Measurements from ENCODE around the gene KCNAB1. TPM values are rescaled to one million over a fixed set of nuclear protein-coding genes. Genes with fewer than 3 reads are reported as not detected.

The KCNAB1 gene
- polyA plus RNA-seq, 1 experiment, result 0.07 TPM

- ChIA-PET POLR2A (no interaction called here), CTCF (interaction anchor here (1.5 kb wide), 1 partner anchor 66 kb away, joined by 3 read pairs; no protein-coding TSS in a partner anchor)
- no peak for TF ChIP-seq CTCF (IDR thresholded peaks at IDR 0.05; ENCODE audit: low read depth, low read length)
- Histone ChIP-seq H3K4me3 (ENCODE audit: low read depth, low read length) (no peak overlapping the region), H3K27me3 (ENCODE audit: control insufficient read depth, insufficient read depth, low read length) (no peaks in the 10 kb centered on the region), H3K9me3 (ENCODE audit: control insufficient read depth, insufficient read depth, low read length) (no peaks in the 10 kb centered on the region), H3K27ac (ENCODE audit: low read depth, low read length) (no peak overlapping the region)
- no peak for DNase-seq (ENCODE audit: low read depth, low spot score)
These were observed 455.3 kb downstream of the KCNAB1 start for GRCh38 chr3:156575641-156576040.

DNA sequence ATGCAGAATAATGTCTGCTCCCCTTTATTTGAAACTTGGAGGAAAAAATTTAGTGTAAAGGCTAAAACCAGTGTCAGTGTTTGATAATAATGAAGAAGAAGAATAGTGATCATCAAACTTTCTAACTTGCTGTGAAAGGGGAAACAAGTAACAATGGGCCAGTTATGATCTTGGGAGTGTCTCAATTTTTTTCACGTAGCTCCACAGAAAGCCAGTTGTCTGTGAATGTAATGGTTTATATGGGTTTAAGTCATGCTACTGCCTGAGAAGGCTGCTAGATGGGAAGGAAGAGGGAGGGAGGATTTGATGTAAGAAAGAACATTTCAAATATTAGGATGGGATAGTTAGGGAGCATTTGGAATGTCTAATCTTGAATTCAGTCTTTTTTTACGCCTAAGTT, 455.7 kb downstream of the KCNAB1 start:
- TF ChIP-seq CTCF (IDR thresholded peaks at IDR 0.05; ENCODE audit: low read depth, low read length), result no peak

DNA sequence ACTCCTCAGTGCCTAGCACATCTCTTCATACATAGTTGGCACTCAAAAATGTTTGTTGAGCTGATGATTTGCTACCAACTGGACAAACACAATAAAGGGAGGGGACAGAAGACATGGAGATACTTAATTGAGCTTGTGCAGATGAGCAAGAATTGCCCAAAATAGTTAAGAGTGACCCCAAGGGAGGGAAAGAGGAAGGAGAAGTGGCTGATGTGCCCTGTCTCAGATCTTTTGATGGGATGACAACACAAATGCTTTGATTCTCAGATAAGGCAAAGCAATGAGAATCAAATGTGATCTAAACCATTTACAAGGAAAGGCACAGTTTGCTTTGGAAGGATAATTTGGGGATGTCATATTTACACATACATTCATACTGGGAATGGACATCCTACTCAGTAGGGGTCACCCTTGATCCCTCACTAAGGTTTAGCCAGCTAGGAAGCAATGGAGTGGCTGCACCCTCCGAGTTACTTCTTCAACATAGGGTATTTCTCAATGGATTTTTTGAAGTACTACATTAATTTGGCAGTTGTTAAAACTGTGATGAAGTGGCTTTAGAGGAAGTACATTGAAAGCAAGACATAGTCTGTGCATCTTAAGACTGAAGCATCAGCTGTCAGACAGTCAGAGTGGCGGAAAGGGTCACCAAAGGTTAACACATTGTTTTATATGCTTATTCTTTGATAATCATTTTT, 456.4 kb downstream of the KCNAB1 start:
- H3K27ac ChIP-seq (ENCODE audit: low read depth, low read length), result no peak overlapping the region
- no peaks in the 10 kb centered on the region for H3K27me3 ChIP-seq (ENCODE audit: control insufficient read depth, insufficient read depth, low read length)
- ChIA-PET POLR2A (no interaction called here), CTCF (interaction anchor here (1.5 kb wide), 1 partner anchor 561 kb away, joined by 4 read pairs; no protein-coding TSS in a partner anchor)
- H3K4me3 ChIP-seq (ENCODE audit: low read depth, low read length), result no peak overlapping the region
- TF ChIP-seq CTCF (IDR thresholded peaks at IDR 0.05; ENCODE audit: low read depth, low read length), result no peak
- no peaks in the 10 kb centered on the region for H3K9me3 ChIP-seq (ENCODE audit: control insufficient read depth, insufficient read depth, low read length)
- no peak for DNase-seq (ENCODE audit: low read depth, low spot score)

More for the DNA sequence above, 455.7 kb downstream of the KCNAB1 start:
- ChIA-PET POLR2A (no interaction called here), CTCF (interaction anchor here (1.5 kb wide), 1 partner anchor 561 kb away, joined by 4 read pairs; no protein-coding TSS in a partner anchor)
- no peak for DNase-seq (ENCODE audit: low read depth, low spot score)
- no peak overlapping the region for H3K4me3 ChIP-seq (ENCODE audit: low read depth, low read length)
- no peaks in the 10 kb centered on the region for H3K9me3 ChIP-seq (ENCODE audit: control insufficient read depth, insufficient read depth, low read length)
- H3K27me3 ChIP-seq (ENCODE audit: control insufficient read depth, insufficient read depth, low read length), result no peaks in the 10 kb centered on the region
- H3K27ac ChIP-seq (ENCODE audit: low read depth, low read length), result no peak overlapping the region

GRCh38 chr3:156577736-156578135, 457.4 kb downstream of the KCNAB1 start:
- ChIA-PET POLR2A (no interaction called here), CTCF (no interaction called here)
- Histone ChIP-seq H3K27me3 (ENCODE audit: control insufficient read depth, insufficient read depth, low read length) (no peaks in the 10 kb centered on the region), H3K27ac (ENCODE audit: low read depth, low read length) (no peak overlapping the region), H3K4me3 (ENCODE audit: low read depth, low read length) (no peak overlapping the region), H3K9me3 (ENCODE audit: control insufficient read depth, insufficient read depth, low read length) (no peaks in the 10 kb centered on the region)
- TF ChIP-seq CTCF (IDR thresholded peaks at IDR 0.05; ENCODE audit: low read depth, low read length), result no peak
- no peak for DNase-seq (ENCODE audit: low read depth, low spot score)

- Histone ChIP-seq H3K4me3 (ENCODE audit: low read depth, low read length) (no peak overlapping the region), H3K27me3 (ENCODE audit: control insufficient read depth, insufficient read depth, low read length) (no peaks in the 10 kb centered on the region), H3K9me3 (ENCODE audit: control insufficient read depth, insufficient read depth, low read length) (no peaks in the 10 kb centered on the region), H3K27ac (ENCODE audit: low read depth, low read length) (no peak overlapping the region)
- no peak for TF ChIP-seq CTCF (IDR thresholded peaks at IDR 0.05; ENCODE audit: low read depth, low read length)
- no peak for DNase-seq (ENCODE audit: low read depth, low spot score)
- POLR2A ChIA-PET, result no interaction called here
- CTCF ChIA-PET, result no interaction called here
These were observed 459.1 kb downstream of the KCNAB1 start for GRCh38 chr3:156579427-156579851.

Measured in AG04450 (cell line).